ENCODE results near the gene TBC1D8B.

DNA sequence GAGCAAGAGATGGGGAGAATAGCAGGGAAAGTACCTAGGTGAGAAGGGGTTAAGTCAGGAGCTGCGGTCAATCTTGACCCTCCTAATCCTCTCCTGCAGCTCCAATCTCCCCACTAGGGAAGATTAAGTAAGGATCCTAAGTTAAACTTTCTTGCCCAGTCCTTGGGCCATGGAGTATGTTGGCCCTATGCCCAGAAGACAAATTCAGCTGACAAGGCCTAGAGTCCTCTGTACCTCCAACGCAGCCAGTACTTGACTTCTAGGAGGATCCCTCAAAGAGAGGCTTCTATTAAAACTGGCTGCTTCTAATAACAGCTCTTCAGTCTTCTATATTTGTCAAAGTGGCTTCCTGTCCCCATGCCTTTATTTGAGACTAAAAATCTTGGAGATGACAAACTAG is 119.2 kb downstream of the TBC1D8B start:
- TF ChIP-seq POLR2A (IDR thresholded peaks at IDR 0.05) (no peak), POLR2AphosphoS5 (IDR thresholded peaks at IDR 0.05) (no peak), EP300 (IDR thresholded peaks at IDR 0.05; ENCODE audit: low read depth) (no peak)
- TF ChIP-seq, protein P1, sequence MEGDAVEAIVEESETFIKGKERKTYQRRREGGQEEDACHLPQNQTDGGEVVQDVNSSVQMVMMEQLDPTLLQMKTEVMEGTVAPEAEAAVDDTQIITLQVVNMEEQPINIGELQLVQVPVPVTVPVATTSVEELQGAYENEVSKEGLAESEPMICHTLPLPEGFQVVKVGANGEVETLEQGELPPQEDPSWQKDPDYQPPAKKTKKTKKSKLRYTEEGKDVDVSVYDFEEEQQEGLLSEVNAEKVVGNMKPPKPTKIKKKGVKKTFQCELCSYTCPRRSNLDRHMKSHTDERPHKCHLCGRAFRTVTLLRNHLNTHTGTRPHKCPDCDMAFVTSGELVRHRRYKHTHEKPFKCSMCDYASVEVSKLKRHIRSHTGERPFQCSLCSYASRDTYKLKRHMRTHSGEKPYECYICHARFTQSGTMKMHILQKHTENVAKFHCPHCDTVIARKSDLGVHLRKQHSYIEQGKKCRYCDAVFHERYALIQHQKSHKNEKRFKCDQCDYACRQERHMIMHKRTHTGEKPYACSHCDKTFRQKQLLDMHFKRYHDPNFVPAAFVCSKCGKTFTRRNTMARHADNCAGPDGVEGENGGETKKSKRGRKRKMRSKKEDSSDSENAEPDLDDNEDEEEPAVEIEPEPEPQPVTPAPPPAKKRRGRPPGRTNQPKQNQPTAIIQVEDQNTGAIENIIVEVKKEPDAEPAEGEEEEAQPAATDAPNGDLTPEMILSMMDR (IDR thresholded peaks at IDR 0.05), result no peak
